ENCODE results near the gene GOLGA8T.
"Not testable (repeated sequence)": the region's sequence is repeated elsewhere in the genome, so short reads cannot be mapped to it uniquely, and the experiment has no call there.

The GOLGA8T gene

DNA sequence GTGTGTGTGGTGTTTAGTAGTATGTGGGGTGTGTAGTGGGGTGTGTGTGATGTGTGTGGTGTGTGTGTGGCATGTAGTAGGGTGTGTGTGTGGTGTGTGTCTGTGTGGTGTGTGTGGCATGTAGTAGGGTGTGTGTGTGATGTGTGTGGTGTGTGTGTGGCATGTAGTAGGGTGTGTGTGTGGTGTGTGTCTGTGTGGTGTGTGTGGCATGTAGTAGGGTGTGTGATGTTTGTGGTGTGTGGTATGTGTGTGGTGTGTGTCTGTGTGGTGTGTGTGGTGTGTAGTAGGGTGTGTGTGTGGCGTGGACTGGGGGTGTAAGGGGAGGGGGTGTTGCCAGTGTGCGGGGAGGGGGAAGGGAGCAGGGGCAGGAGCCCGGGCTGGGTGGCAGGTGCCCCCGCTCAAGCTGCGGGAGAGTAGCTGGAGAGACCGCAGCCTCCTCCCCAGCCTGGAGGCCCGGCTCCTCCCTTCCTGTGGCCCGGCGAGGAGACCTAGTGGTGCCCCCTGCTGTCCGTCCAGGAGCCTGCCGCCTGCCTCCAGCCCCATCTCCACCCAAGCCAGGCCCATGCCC, 38.3 kb downstream of the GOLGA8T start:
- POLR2A ChIA-PET; H3K4me1 ChIP-seq (ENCODE audit: control extremely low read depth in 1 of 4, control insufficient read depth in 4 of 4, insufficient read depth in 4 of 4, low read length in 3 of 4); H3K36me3 ChIP-seq (ENCODE audit: control insufficient read depth in 4 of 4, insufficient read depth in 4 of 4, low read length in 3 of 4); CTCF ChIA-PET; H3K9me3 ChIP-seq (ENCODE audit: control extremely low read depth in 1 of 5, control insufficient read depth in 4 of 5, insufficient read depth in 2 of 5, low read depth in 1 of 5, low read length in 4 of 5); H3K4me3 ChIP-seq (ENCODE audit: control insufficient read depth in 1 of 7, extremely low read depth in 1 of 7, insufficient read depth in 4 of 7, low read depth in 2 of 7, low read length in 6 of 7); H3K27ac ChIP-seq (ENCODE audit: insufficient read depth in 1 of 2, low read depth in 1 of 2, low read length in 2 of 2, poor library complexity in 1 of 2, severe bottlenecking in 2 of 2); H3K27me3 ChIP-seq (replicated peaks in 2 of 5; ENCODE audit: control insufficient read depth in 4 of 5, insufficient read depth in 5 of 5, low read length in 4 of 5): not testable (repeated sequence)
- peak; percentile 25 to 78 (median 59) for DNase-seq
- no CpG with 5 or more reads among the region's 11 CpGs for WGBS (ENCODE audit: insufficient coverage)

DNA sequence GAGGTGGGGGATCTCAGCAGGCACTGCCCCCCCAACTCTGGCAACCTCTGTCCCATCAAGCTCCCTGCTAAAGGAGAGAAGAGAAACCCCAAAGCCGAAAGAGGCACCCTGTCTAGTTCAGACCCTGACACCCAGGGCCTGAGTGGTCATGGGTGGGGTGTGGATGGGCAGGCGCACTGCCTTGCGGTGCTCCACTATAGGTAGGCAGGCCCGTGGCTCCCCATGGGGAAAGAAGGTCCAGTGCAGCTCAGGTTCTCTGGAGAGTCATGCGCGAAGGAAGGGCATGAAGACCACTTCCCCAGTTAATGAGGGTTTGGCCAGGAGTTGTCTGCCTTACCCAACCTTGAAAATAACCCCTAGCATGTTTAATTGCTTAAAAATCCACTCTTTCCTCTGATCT, 40.4 kb downstream of the GOLGA8T start:
- H3K4me3 ChIP-seq (ENCODE audit: control insufficient read depth in 1 of 7, extremely low read depth in 1 of 7, insufficient read depth in 4 of 7, low read depth in 2 of 7, low read length in 6 of 7); H3K9me3 ChIP-seq (ENCODE audit: control extremely low read depth in 1 of 5, control insufficient read depth in 4 of 5, insufficient read depth in 2 of 5, low read depth in 1 of 5, low read length in 4 of 5); H3K27me3 ChIP-seq (replicated peaks in 2 of 5; ENCODE audit: control insufficient read depth in 4 of 5, insufficient read depth in 5 of 5, low read length in 4 of 5); POLR2A ChIA-PET; H3K27ac ChIP-seq (ENCODE audit: insufficient read depth in 1 of 2, low read depth in 1 of 2, low read length in 2 of 2, poor library complexity in 1 of 2, severe bottlenecking in 2 of 2); DNase-seq; CTCF ChIA-PET; H3K36me3 ChIP-seq (ENCODE audit: control insufficient read depth in 4 of 4, insufficient read depth in 4 of 4, low read length in 3 of 4); H3K4me1 ChIP-seq (ENCODE audit: control extremely low read depth in 1 of 4, control insufficient read depth in 4 of 4, insufficient read depth in 4 of 4, low read length in 3 of 4): not testable (repeated sequence)
- WGBS (ENCODE audit: insufficient coverage) = no CpG with 5 or more reads among the region's 6 CpGs

GRCh38 chr15:30176613-30177012, 41.8 kb downstream of the GOLGA8T start:
- H3K27ac ChIP-seq (ENCODE audit: insufficient read depth in 1 of 2, low read depth in 1 of 2, low read length in 2 of 2, poor library complexity in 1 of 2, severe bottlenecking in 2 of 2); H3K4me3 ChIP-seq (ENCODE audit: control insufficient read depth in 1 of 7, extremely low read depth in 1 of 7, insufficient read depth in 4 of 7, low read depth in 2 of 7, low read length in 6 of 7); H3K27me3 ChIP-seq (replicated peaks in 2 of 5; ENCODE audit: control insufficient read depth in 4 of 5, insufficient read depth in 5 of 5, low read length in 4 of 5); H3K36me3 ChIP-seq (ENCODE audit: control insufficient read depth in 4 of 4, insufficient read depth in 4 of 4, low read length in 3 of 4); DNase-seq; POLR2A ChIA-PET; H3K4me1 ChIP-seq (ENCODE audit: control extremely low read depth in 1 of 4, control insufficient read depth in 4 of 4, insufficient read depth in 4 of 4, low read length in 3 of 4); H3K9me3 ChIP-seq (ENCODE audit: control extremely low read depth in 1 of 5, control insufficient read depth in 4 of 5, insufficient read depth in 2 of 5, low read depth in 1 of 5, low read length in 4 of 5); CTCF ChIA-PET: not testable (repeated sequence)
- no CpG with 5 or more reads among the region's 3 CpGs for WGBS (ENCODE audit: insufficient coverage)

DNA sequence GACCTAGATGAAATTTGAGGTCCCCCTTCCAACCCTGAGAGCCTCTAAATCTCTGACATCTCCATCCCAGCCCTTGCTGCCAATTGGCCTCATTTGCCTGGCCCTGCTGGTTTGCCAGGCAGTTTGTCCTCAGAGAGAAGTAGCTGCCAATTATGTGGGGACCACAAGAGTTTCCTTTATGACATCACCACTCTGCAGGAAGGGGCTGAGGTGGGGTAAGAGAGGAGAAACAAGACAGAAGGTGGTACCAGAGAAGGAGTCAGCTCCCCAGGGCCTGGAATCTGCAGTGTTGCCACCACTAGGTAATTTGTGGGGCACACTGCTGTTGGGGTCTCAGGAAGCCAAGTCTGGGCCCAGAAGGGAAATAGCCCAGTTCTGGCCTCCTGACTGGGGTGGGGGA, 45.0 kb downstream of the GOLGA8T start:
- H3K9me3 ChIP-seq (ENCODE audit: control extremely low read depth in 1 of 5, control insufficient read depth in 4 of 5, insufficient read depth in 2 of 5, low read depth in 1 of 5, low read length in 4 of 5); POLR2A ChIA-PET; H3K36me3 ChIP-seq (ENCODE audit: control insufficient read depth in 4 of 4, insufficient read depth in 4 of 4, low read length in 3 of 4); H3K4me3 ChIP-seq (ENCODE audit: control insufficient read depth in 1 of 7, extremely low read depth in 1 of 7, insufficient read depth in 4 of 7, low read depth in 2 of 7, low read length in 6 of 7); H3K27me3 ChIP-seq (replicated peaks in 2 of 5; ENCODE audit: control insufficient read depth in 4 of 5, insufficient read depth in 5 of 5, low read length in 4 of 5); CTCF ChIA-PET; H3K27ac ChIP-seq (ENCODE audit: insufficient read depth in 1 of 2, low read depth in 1 of 2, low read length in 2 of 2, poor library complexity in 1 of 2, severe bottlenecking in 2 of 2); DNase-seq; H3K4me1 ChIP-seq (ENCODE audit: control extremely low read depth in 1 of 4, control insufficient read depth in 4 of 4, insufficient read depth in 4 of 4, low read length in 3 of 4): not testable (repeated sequence)

DNA sequence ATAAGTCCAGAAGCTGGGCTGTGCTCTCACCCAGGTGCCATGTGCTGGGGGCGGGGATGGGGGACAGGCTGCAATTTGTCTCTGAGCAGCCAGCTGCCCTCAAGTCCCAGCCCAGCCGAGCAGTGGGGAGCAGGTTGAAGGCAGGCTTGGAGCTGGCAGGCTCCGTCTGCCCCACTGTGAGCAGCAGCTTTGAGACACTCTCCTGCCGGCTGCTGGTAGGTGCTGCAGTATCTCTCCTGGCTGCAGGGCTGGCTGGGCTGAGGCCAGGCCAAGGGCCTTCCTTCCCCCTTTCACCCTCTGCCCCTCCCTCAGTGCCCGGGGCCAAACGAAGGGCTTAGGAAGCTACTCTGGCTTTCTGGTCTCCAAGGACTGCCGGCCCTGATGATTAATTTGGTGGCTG, 50.6 kb downstream of the GOLGA8T start:
- H3K4me3 ChIP-seq (ENCODE audit: control insufficient read depth in 1 of 7, extremely low read depth in 1 of 7, insufficient read depth in 4 of 7, low read depth in 2 of 7, low read length in 6 of 7); H3K4me1 ChIP-seq (ENCODE audit: control extremely low read depth in 1 of 4, control insufficient read depth in 4 of 4, insufficient read depth in 4 of 4, low read length in 3 of 4); H3K27ac ChIP-seq (ENCODE audit: insufficient read depth in 1 of 2, low read depth in 1 of 2, low read length in 2 of 2, poor library complexity in 1 of 2, severe bottlenecking in 2 of 2); DNase-seq; CTCF ChIA-PET; H3K27me3 ChIP-seq (replicated peaks in 2 of 5; ENCODE audit: control insufficient read depth in 4 of 5, insufficient read depth in 5 of 5, low read length in 4 of 5); H3K36me3 ChIP-seq (ENCODE audit: control insufficient read depth in 4 of 4, insufficient read depth in 4 of 4, low read length in 3 of 4); POLR2A ChIA-PET; H3K9me3 ChIP-seq (ENCODE audit: control extremely low read depth in 1 of 5, control insufficient read depth in 4 of 5, insufficient read depth in 2 of 5, low read depth in 1 of 5, low read length in 4 of 5): not testable (repeated sequence)
- WGBS (ENCODE audit: insufficient coverage) = no CpG with 5 or more reads among the region's 7 CpGs

DNA sequence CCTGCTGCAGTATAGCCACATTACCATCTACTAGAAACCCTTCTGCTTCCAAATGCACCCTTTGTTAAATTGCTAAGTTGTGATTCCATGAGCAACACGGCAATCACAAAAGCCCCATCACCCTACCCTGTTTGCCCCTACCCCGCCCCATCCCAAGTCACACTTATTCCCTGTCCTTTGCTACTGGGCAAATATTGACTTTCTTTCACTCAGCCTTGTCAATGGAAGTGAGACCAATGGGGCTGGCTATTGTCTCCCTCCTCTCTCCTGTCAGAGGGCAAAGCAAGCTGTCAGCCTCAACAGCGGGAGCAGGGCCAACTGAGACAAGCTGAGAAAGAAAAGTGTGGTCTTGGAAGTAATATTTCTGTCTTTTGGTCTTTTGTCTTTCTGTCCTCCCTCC, 52.6 kb downstream of the GOLGA8T start:
- H3K4me1 ChIP-seq (ENCODE audit: control extremely low read depth in 1 of 4, control insufficient read depth in 4 of 4, insufficient read depth in 4 of 4, low read length in 3 of 4); H3K27me3 ChIP-seq (replicated peaks in 2 of 5; ENCODE audit: control insufficient read depth in 4 of 5, insufficient read depth in 5 of 5, low read length in 4 of 5); H3K9me3 ChIP-seq (ENCODE audit: control extremely low read depth in 1 of 5, control insufficient read depth in 4 of 5, insufficient read depth in 2 of 5, low read depth in 1 of 5, low read length in 4 of 5); H3K36me3 ChIP-seq (ENCODE audit: control insufficient read depth in 4 of 4, insufficient read depth in 4 of 4, low read length in 3 of 4); CTCF ChIA-PET; DNase-seq; POLR2A ChIA-PET; H3K27ac ChIP-seq (ENCODE audit: insufficient read depth in 1 of 2, low read depth in 1 of 2, low read length in 2 of 2, poor library complexity in 1 of 2, severe bottlenecking in 2 of 2); H3K4me3 ChIP-seq (ENCODE audit: control insufficient read depth in 1 of 7, extremely low read depth in 1 of 7, insufficient read depth in 4 of 7, low read depth in 2 of 7, low read length in 6 of 7): not testable (repeated sequence)
- no CpG with 5 or more reads among the region's 3 CpGs for WGBS (ENCODE audit: insufficient coverage)

GRCh38 chr15:30189754-30190153, 54.9 kb downstream of the GOLGA8T start:
- H3K4me3 ChIP-seq (ENCODE audit: control insufficient read depth in 1 of 7, extremely low read depth in 1 of 7, insufficient read depth in 4 of 7, low read depth in 2 of 7, low read length in 6 of 7); H3K36me3 ChIP-seq (ENCODE audit: control insufficient read depth in 4 of 4, insufficient read depth in 4 of 4, low read length in 3 of 4); DNase-seq; CTCF ChIA-PET; H3K9me3 ChIP-seq (ENCODE audit: control extremely low read depth in 1 of 5, control insufficient read depth in 4 of 5, insufficient read depth in 2 of 5, low read depth in 1 of 5, low read length in 4 of 5); H3K27ac ChIP-seq (ENCODE audit: insufficient read depth in 1 of 2, low read depth in 1 of 2, low read length in 2 of 2, poor library complexity in 1 of 2, severe bottlenecking in 2 of 2); POLR2A ChIA-PET; H3K4me1 ChIP-seq (ENCODE audit: control extremely low read depth in 1 of 4, control insufficient read depth in 4 of 4, insufficient read depth in 4 of 4, low read length in 3 of 4); H3K27me3 ChIP-seq (replicated peaks in 2 of 5; ENCODE audit: control insufficient read depth in 4 of 5, insufficient read depth in 5 of 5, low read length in 4 of 5): not testable (repeated sequence)
- WGBS (ENCODE audit: insufficient coverage) = no CpG with 5 or more reads among the region's 1 CpG

DNA sequence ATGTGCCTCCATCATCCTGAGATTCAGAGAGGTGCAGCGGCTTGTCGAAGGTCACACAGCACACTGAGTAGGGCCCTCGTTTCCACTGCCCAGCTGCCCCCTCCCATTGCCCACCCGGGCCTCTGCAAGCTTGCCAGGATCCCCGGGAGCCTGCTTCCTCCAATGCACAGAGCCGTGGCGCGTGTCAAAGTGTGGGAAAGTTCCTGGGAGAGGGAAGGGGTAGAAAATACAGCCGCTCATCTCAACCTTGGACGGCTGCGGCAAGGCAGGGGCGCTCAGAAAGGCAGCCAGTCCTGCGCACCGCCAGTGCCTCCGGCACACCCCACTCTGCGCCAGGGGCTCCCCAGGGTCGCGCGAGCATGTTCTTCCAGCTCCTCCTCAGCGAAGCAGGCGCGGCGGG, 56.3 kb downstream of the GOLGA8T start:
- no CpG with 5 or more reads among the region's 23 CpGs for WGBS (ENCODE audit: insufficient coverage)
- H3K4me1 ChIP-seq (ENCODE audit: control extremely low read depth in 1 of 4, control insufficient read depth in 4 of 4, insufficient read depth in 4 of 4, low read length in 3 of 4); DNase-seq; H3K27me3 ChIP-seq (replicated peaks in 2 of 5; ENCODE audit: control insufficient read depth in 4 of 5, insufficient read depth in 5 of 5, low read length in 4 of 5); POLR2A ChIA-PET; CTCF ChIA-PET; H3K36me3 ChIP-seq (ENCODE audit: control insufficient read depth in 4 of 4, insufficient read depth in 4 of 4, low read length in 3 of 4); H3K9me3 ChIP-seq (ENCODE audit: control extremely low read depth in 1 of 5, control insufficient read depth in 4 of 5, insufficient read depth in 2 of 5, low read depth in 1 of 5, low read length in 4 of 5); H3K27ac ChIP-seq (ENCODE audit: insufficient read depth in 1 of 2, low read depth in 1 of 2, low read length in 2 of 2, poor library complexity in 1 of 2, severe bottlenecking in 2 of 2); H3K4me3 ChIP-seq (ENCODE audit: control insufficient read depth in 1 of 7, extremely low read depth in 1 of 7, insufficient read depth in 4 of 7, low read depth in 2 of 7, low read length in 6 of 7): not testable (repeated sequence)

All from common myeloid progenitor, CD34-positive (primary cell).